CD4-positive, alpha-beta T cell (primary cell): ENCODE data around the gene CYBA. TPM values are rescaled to one million over a fixed set of nuclear protein-coding genes. Genes with fewer than 3 reads are reported as not detected.

Experiments
- ATAC-seq: fragments of 200-7000 bp; cut with Tn5 transposase; one replicate; pipeline ENCODE4 v1.10.0; 2022; ENCODE audit warnings: mild to moderate bottlenecking; ENCODE audit not compliant: poor library complexity
- CTCF ChIA-PET: fragments of 350-600 bp; sonication (Branson Sonifier 250); formaldehyde crosslinking; loops from one replicate; lab custom pipeline; 2021; ENCODE audit warnings: antibody characterized with exemption, inconsistent platforms; lab: Charles Lee
- POLR2A ChIA-PET: fragments of 350-600 bp; sonication (Branson Sonifier 250); formaldehyde crosslinking; loops from one replicate; lab custom pipeline; 2021; ENCODE audit warnings: antibody characterized with exemption, inconsistent platforms; lab: Charles Lee
- DNase-seq, 14 experiments: peaks; one replicate each; pipeline ENCODE4 v3.0.0-alpha.2; 2013 to 2020; ENCODE audit warnings: mixed read lengths in 2 of 14
- H3K27ac ChIP-seq, 2 donors: one replicate each; pipeline versions ENCODE4 v1.5.1 to v1.7.0; 2013; ENCODE audit warnings: low read length in 2 of 2, low read depth in 1 of 2, mild to moderate bottlenecking in 1 of 2
- H3K27me3 ChIP-seq, 2 experiments: 1 replicate in 1 of 2; 2 replicates in 1 of 2; pipeline versions ENCODE4 v1.6.1 to v1.7.0; 2013; ENCODE audit warnings: low read length in 2 of 2, control low read depth in 1 of 2, mild to moderate bottlenecking in 1 of 2, moderate library complexity in 1 of 2; ENCODE audit not compliant: insufficient read depth in 2 of 2, control insufficient read depth in 1 of 2
- H3K36me3 ChIP-seq: one replicate; pipeline ENCODE4 v1.6.1; 2013; ENCODE audit warnings: low read length, control low read depth; ENCODE audit not compliant: insufficient read depth
- H3K4me1 ChIP-seq: one replicate; pipeline ENCODE4 v1.6.1; 2013; ENCODE audit warnings: low read length, control low read depth; ENCODE audit not compliant: insufficient read depth
- H3K4me3 ChIP-seq: one replicate; pipeline ENCODE4 v1.5.1; 2013; ENCODE audit warnings: mild to moderate bottlenecking, low read length, moderate library complexity
- H3K9me3 ChIP-seq, 2 experiments: 1 replicate in 1 of 2; 2 replicates in 1 of 2; pipeline versions ENCODE4 v1.6.1 to v1.7.0; 2013; ENCODE audit warnings: low read length in 2 of 2, mild to moderate bottlenecking in 2 of 2, control low read depth in 1 of 2, moderate library complexity in 1 of 2; ENCODE audit not compliant: control insufficient read depth in 1 of 2, insufficient read depth in 1 of 2
- H3K27ac Mint-ChIP-seq: one replicate; pipeline ENCODE4 v1.8.0; 2020; ENCODE audit warnings: mixed read lengths
- H3K27me3 Mint-ChIP-seq: one replicate; pipeline ENCODE4 v1.8.0; 2021; ENCODE audit warnings: mixed read lengths
- H3K36me3 Mint-ChIP-seq: one replicate; pipeline ENCODE4 v1.8.0; 2021; ENCODE audit warnings: low read depth, mixed read lengths
- H3K4me1 Mint-ChIP-seq: one replicate; pipeline ENCODE4 v1.8.0; 2021; ENCODE audit warnings: low read depth, mixed read lengths
- H3K4me3 Mint-ChIP-seq: one replicate; pipeline ENCODE4 v1.8.0; 2020; ENCODE audit warnings: mild to moderate bottlenecking, mixed read lengths
- H3K9me3 Mint-ChIP-seq: one replicate; pipeline ENCODE4 v1.8.0; 2020; ENCODE audit warnings: mixed read lengths
- intact Hi-C, 2 experiments: fragments of 100-400 bp; cut with DNase I in 1 of 2; cut with micrococcal nuclease in 1 of 2; formaldehyde crosslinking; loops; one replicate each; pipeline versions ENCODE4 v1.15.1 to v1.9.0; 2023 to 2025; cut with DNase I, micrococcal nuclease
- total RNA-seq, 174 experiments: library from RNA in 2 of 174; stranded (reverse) in 2 of 174; gene quantifications; one replicate each; pipeline ENCODE4 v1.2.3 and lab custom pipeline; 2021 to 2026
- TF ChIP-seq, protein P1 (sequence below): fragments of 200-600 bp; IDR thresholded peaks from one replicate; pipeline ENCODE4 v1.8.0; 2022; ENCODE audit warnings: antibody characterized with exemption, mild to moderate bottlenecking

Gene CYBA
- total RNA-seq, 2 experiments from 2014 or later = 292 to 294 TPM

DNA sequence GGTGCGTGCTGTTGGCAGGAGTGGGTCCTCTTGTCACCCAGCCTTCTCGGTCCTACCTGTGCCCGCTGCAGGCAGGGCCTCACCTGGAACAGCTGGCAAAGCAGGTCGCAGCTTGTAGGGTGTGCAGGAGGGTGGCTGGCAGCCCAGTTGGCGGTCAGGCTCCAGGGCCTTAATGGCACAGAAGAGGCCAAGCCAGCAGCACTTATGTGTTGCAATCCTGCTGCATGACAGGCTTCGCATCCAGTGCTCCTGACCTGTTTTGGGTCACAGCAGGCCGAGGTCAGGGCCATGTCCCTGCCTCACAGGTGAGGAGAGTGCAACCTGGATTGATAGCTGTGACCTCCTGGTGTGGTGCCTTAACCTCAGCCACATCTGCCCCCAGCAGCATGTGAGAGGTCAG is 48.8 kb downstream of the CYBA start:
- CTCF ChIA-PET = no interaction called here
- H3K27ac Mint-ChIP-seq = no peak overlapping the region
- no peaks in the 10 kb centered on the region for H3K4me1 ChIP-seq
- H3K4me3 Mint-ChIP-seq = no peak overlapping the region
- TF ChIP-seq, protein P1, sequence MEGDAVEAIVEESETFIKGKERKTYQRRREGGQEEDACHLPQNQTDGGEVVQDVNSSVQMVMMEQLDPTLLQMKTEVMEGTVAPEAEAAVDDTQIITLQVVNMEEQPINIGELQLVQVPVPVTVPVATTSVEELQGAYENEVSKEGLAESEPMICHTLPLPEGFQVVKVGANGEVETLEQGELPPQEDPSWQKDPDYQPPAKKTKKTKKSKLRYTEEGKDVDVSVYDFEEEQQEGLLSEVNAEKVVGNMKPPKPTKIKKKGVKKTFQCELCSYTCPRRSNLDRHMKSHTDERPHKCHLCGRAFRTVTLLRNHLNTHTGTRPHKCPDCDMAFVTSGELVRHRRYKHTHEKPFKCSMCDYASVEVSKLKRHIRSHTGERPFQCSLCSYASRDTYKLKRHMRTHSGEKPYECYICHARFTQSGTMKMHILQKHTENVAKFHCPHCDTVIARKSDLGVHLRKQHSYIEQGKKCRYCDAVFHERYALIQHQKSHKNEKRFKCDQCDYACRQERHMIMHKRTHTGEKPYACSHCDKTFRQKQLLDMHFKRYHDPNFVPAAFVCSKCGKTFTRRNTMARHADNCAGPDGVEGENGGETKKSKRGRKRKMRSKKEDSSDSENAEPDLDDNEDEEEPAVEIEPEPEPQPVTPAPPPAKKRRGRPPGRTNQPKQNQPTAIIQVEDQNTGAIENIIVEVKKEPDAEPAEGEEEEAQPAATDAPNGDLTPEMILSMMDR = no peak
- peaks cover 69% of the 10 kb centered on the region for H3K36me3 Mint-ChIP-seq
- DNase-seq (no peak), ATAC-seq (no peak)
- H3K27ac ChIP-seq = no peak overlapping the region
- no peaks in the 10 kb centered on the region for H3K4me1 Mint-ChIP-seq
- H3K27me3 ChIP-seq = no peaks in the 10 kb centered on the region
- no peaks in the 10 kb centered on the region for H3K27me3 Mint-ChIP-seq
- intact Hi-C loops = no loop called here
- POLR2A ChIA-PET = interaction anchor here (1.1 kb wide), 1 partner anchor 18 kb away, joined by 4 read pairs; no protein-coding TSS in a partner anchor
- no peaks in the 10 kb centered on the region for H3K9me3 Mint-ChIP-seq
- no peaks in the 10 kb centered on the region for H3K9me3 ChIP-seq
- peaks cover 65% of the 10 kb centered on the region for H3K36me3 ChIP-seq
- H3K4me3 ChIP-seq = no peak overlapping the region

DNA sequence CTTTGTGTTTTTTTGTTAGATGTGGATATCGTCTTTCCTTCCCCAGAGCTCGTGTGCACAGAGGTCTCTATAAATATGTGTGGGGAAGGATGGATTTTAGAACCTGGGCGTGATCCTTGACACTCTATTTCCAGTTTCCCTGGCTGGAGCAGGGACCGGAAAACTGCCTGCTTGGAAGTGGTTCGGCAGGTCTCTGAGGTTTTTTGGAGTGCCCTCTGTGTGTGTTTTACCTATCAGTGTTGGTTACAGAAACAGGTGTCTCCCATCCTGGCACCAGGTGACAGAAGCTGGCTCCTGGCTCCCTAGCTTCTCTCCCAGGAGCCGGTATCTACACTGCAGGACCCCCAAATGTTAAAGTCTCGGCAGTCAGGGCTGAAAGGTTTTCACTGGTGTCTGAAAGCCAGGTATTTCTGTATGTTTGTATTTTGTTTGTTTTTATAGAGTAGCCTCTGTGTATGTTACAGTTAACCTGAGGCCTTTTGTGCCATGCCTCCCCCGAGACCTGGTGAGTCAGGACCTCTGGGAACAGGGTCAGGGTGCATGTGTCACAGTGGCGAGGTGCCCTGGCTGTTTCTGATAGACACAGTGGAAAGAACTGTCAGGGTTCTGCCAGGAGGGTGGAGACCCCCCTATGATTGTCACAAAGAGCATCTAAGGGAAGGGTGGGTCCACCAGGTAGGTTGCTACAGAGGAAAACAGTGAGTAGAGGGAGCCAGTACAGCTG is 49.4 kb downstream of the CYBA start:
- Histone ChIP-seq H3K27me3 (no peaks in the 10 kb centered on the region), H3K4me1 (no peaks in the 10 kb centered on the region), H3K36me3 (peaks cover 62% of the 10 kb centered on the region), H3K9me3 (no peaks in the 10 kb centered on the region), H3K27ac (no peak overlapping the region), H3K4me3 (no peak overlapping the region)
- CTCF ChIA-PET = no interaction called here
- no peaks in the 10 kb centered on the region for H3K4me1 Mint-ChIP-seq
- no peak overlapping the region for H3K4me3 Mint-ChIP-seq
- peaks cover 63% of the 10 kb centered on the region for H3K36me3 Mint-ChIP-seq
- POLR2A ChIA-PET = interaction anchor here (1.1 kb wide), 1 partner anchor 18 kb away, joined by 4 read pairs; no protein-coding TSS in a partner anchor
- ATAC-seq (no peak), DNase-seq (no peak)
- no peaks in the 10 kb centered on the region for H3K27me3 Mint-ChIP-seq
- H3K9me3 Mint-ChIP-seq = no peaks in the 10 kb centered on the region
- TF ChIP-seq, protein P1 = no peak
- intact Hi-C loops = no loop called here
- no peak overlapping the region for H3K27ac Mint-ChIP-seq

DNA sequence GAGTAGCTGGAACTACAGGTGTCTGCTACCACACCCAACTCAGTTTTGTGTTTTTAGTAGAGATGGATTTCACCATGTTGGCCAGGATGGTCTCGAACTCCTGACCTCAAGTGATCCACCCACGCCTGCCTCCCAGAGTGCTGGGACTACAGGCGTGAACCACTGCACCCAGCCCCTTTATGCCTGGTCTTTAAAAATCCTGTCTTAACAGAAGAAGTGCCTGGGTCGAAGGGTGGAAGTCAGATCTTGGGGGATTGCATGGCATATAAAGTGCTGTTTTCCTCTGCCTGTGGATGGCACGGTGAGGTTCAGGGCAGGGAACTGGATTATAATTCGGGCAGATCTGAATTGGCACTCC is 50.3 kb downstream of the CYBA start:
- H3K4me1 Mint-ChIP-seq = peaks cover 3% of the 10 kb centered on the region
- Histone ChIP-seq H3K9me3 (no peaks in the 10 kb centered on the region), H3K4me1 (no peaks in the 10 kb centered on the region), H3K36me3 (peaks cover 53% of the 10 kb centered on the region), H3K4me3 (no peak overlapping the region), H3K27me3 (no peaks in the 10 kb centered on the region), H3K27ac (no peak overlapping the region)
- no peak overlapping the region for H3K4me3 Mint-ChIP-seq
- ChIA-PET CTCF (no interaction called here), POLR2A (no interaction called here)
- TF ChIP-seq, protein P1 = no peak
- H3K9me3 Mint-ChIP-seq = no peaks in the 10 kb centered on the region
- intact Hi-C loops = no loop called here
- peaks cover 61% of the 10 kb centered on the region for H3K36me3 Mint-ChIP-seq
- no peak overlapping the region for H3K27ac Mint-ChIP-seq
- DNase-seq = no peak
- ATAC-seq = no peak
- H3K27me3 Mint-ChIP-seq = no peaks in the 10 kb centered on the region
